Mesendoderm (in vitro differentiated cells): Measurements from ENCODE around the gene DPY19L3.
"Not testable (repeated sequence)": the region's sequence is repeated elsewhere in the genome, so short reads cannot be mapped to it uniquely, and the experiment has no call there.

Source experiments
- DNase-seq: peaks from one replicate; pipeline ENCODE4 v3.0.0; 2013
- H2AK5ac ChIP-seq: 2 replicates; pipeline ENCODE4 v1.6.1; 2013; ENCODE audit warnings: low read length, inconsistent platforms
- H2BK120ac ChIP-seq: 2 replicates; pipeline ENCODE4 v1.6.1; 2013; ENCODE audit warnings: low read depth, mild to moderate bottlenecking, low read length, moderate library complexity, mixed read lengths
- H2BK15ac ChIP-seq: replicated peaks from 2 replicates; pipeline ENCODE4 v1.6.1; 2013; ENCODE audit warnings: low read depth, mild to moderate bottlenecking, moderate library complexity
- H2BK5ac ChIP-seq: 2 replicates; pipeline ENCODE4 v1.6.1; 2013; ENCODE audit warnings: low read length, inconsistent platforms
- H3K18ac ChIP-seq: 2 replicates; pipeline ENCODE4 v1.6.1; 2013; ENCODE audit warnings: mild to moderate bottlenecking, low read length, mixed read lengths
- H3K23ac ChIP-seq: one replicate; pipeline ENCODE4 v1.6.1; 2013; ENCODE audit warnings: low read length
- H3K27ac ChIP-seq: 2 replicates; pipeline ENCODE4 v1.5.1; 2013; ENCODE audit warnings: low read depth, mild to moderate bottlenecking, inconsistent platforms, low read length, moderate library complexity
- H3K27me3 ChIP-seq: 2 replicates; pipeline ENCODE4 v1.6.1; 2013; ENCODE audit warnings: low read length, control low read depth, mild to moderate bottlenecking, inconsistent platforms; ENCODE audit not compliant: insufficient read depth, poor library complexity
- H3K36me3 ChIP-seq: 2 replicates; pipeline ENCODE4 v1.6.1; 2013; ENCODE audit warnings: low read length, inconsistent platforms; ENCODE audit not compliant: control insufficient read depth, insufficient read depth
- H3K4ac ChIP-seq: one replicate; pipeline ENCODE4 v1.6.1; 2013; ENCODE audit warnings: low read depth, mild to moderate bottlenecking, low read length, moderate library complexity
- H3K4me1 ChIP-seq: 2 replicates; pipeline ENCODE4 v1.6.1; 2013; ENCODE audit warnings: low read depth, low read length, inconsistent platforms; ENCODE audit not compliant: control insufficient read depth
- H3K4me2 ChIP-seq: 2 replicates; pipeline ENCODE4 v1.6.1; 2013; ENCODE audit warnings: low read length
- H3K4me3 ChIP-seq: 2 replicates; pipeline ENCODE4 v1.5.1; 2013; ENCODE audit warnings: mild to moderate bottlenecking, low read length
- H3K56ac ChIP-seq: one replicate; pipeline ENCODE4 v1.6.1; 2013; ENCODE audit warnings: low read length
- H3K79me1 ChIP-seq: 2 replicates; pipeline ENCODE4 v1.6.1; 2013; ENCODE audit warnings: low read length, inconsistent platforms
- H3K79me2 ChIP-seq: 2 replicates; pipeline ENCODE4 v1.6.1; 2013; ENCODE audit warnings: mild to moderate bottlenecking, low read length; ENCODE audit not compliant: control insufficient read depth, insufficient read depth
- H3K9ac ChIP-seq: 2 replicates; pipeline ENCODE4 v1.6.1; 2013; ENCODE audit warnings: low read length, inconsistent platforms
- H4K5ac ChIP-seq: one replicate; pipeline ENCODE4 v1.6.1; 2013; ENCODE audit warnings: low read length
- H4K8ac ChIP-seq: one replicate; pipeline ENCODE4 v1.6.1; 2013; ENCODE audit warnings: low read depth, mild to moderate bottlenecking, control low read depth, low read length, moderate library complexity
- WGBS: extraction: QIAGEN DNeasy Blood & Tissue Kit; methylation state at CpG from one replicate; pipeline ENCODE4 v1.1.7; 2013; ENCODE audit warnings: low lambda C conversion rate, missing lambda C conversion rate; ENCODE audit not compliant: insufficient coverage; ENCODE audit errors: extremely low coverage; 5-methylcytosine and 5-hydroxymethylcytosine counted together

DPY19L3 gene

GRCh38 chr19:32368787-32369186 lies 36.8 kb upstream of the DPY19L3 start:
- H3K18ac ChIP-seq = no peak overlapping the region
- H2BK120ac ChIP-seq = no peak overlapping the region
- DNase-seq = no peak

DNA sequence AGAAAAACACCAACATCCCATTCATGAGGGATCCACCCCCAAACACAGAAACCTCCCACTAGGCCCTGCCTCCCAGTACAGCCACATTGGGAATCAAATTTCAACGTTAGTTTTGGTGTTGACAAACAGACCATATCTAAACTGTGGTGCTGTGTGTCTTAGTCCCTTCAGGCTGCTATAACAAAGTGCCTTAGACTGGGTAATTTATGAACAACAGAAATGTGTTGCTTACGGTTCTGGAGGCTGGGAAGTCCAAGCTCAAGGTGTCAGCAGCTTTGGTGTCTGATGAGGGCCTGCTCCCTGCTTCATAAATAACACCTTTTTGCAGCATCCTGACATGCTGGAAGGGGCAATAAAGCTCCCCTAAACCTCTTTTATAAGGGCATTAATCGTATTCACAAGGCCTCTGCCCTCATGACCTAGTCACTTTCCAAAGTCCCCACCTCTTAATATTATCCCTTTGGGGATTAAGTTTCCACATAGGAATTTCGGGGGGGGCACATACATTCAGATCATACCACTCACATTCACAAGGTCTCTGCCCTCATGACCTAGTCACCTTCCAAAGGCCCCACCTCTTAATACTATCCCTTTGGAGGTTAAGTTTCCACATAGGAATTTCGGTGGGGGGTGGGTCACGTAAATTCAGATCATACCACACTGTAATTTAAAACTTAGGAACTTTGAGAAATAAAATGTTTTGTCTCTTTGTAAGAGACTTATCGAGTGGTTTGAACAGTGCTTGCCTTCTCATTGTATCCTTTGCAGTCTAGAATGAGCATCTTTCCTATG lies 32.6 kb upstream of the DPY19L3 start:
- Histone ChIP-seq H3K4me2 (no peak overlapping the region), H3K9ac (no peak overlapping the region), H2BK5ac (no peak overlapping the region), H4K5ac (no peak overlapping the region), H3K27me3 (no peaks in the 10 kb centered on the region), H2BK120ac (no peak overlapping the region), H3K18ac (no peak overlapping the region), H3K4ac (no peak overlapping the region), H2AK5ac (no peak overlapping the region), H2BK15ac (no peak overlapping the region), H3K4me1 (no peaks in the 10 kb centered on the region), H3K56ac (no peak overlapping the region), H3K27ac (no peak overlapping the region), H3K36me3 (no peaks in the 10 kb centered on the region), H3K4me3 (no peak overlapping the region), H3K79me1 (peaks cover 11% of the 10 kb centered on the region), H3K79me2 (peaks cover 5% of the 10 kb centered on the region), H4K8ac (no peak overlapping the region), H3K23ac (no peak overlapping the region)
- peak; percentile 78 for DNase-seq
- WGBS = no CpG with 5 or more reads among the region's 7 CpGs

More at GRCh38 chr19:32368787-32369186, 36.8 kb upstream of the DPY19L3 start:
- Histone ChIP-seq H2BK15ac (no peak overlapping the region), H3K9ac (no peak overlapping the region), H3K79me2 (peaks cover 6% of the 10 kb centered on the region), H2AK5ac (no peak overlapping the region), H3K36me3 (no peaks in the 10 kb centered on the region), H3K79me1 (peaks cover 11% of the 10 kb centered on the region), H3K4ac (no peak overlapping the region), H4K5ac (no peak overlapping the region), H3K56ac (no peak overlapping the region), H3K4me2 (no peak overlapping the region), H3K23ac (no peak overlapping the region), H3K4me3 (no peak overlapping the region), H3K27ac (no peak overlapping the region), H3K4me1 (no peaks in the 10 kb centered on the region), H4K8ac (no peak overlapping the region), H2BK5ac (no peak overlapping the region), H3K27me3 (no peaks in the 10 kb centered on the region)
- no CpG with 5 or more reads among the region's 2 CpGs for WGBS

- H3K9ac ChIP-seq = no peak overlapping the region
- no peak overlapping the region for H3K4me2 ChIP-seq
- H3K36me3 ChIP-seq = no peaks in the 10 kb centered on the region
- no peak overlapping the region for H3K4ac ChIP-seq
- no peak overlapping the region for H2BK15ac ChIP-seq
- H3K79me2 ChIP-seq = peaks cover 2% of the 10 kb centered on the region
- no peaks in the 10 kb centered on the region for H3K27me3 ChIP-seq
- H3K18ac ChIP-seq = no peak overlapping the region
- peak; percentile 92 for DNase-seq
- no CpG with 5 or more reads among the region's 10 CpGs for WGBS
- H3K4me1 ChIP-seq = no peaks in the 10 kb centered on the region
- H2BK120ac ChIP-seq = no peak overlapping the region
- no peak overlapping the region for H2BK5ac ChIP-seq
- no peak overlapping the region for H3K4me3 ChIP-seq
- H3K56ac ChIP-seq = no peak overlapping the region
- no peak overlapping the region for H4K5ac ChIP-seq
- H3K27ac ChIP-seq = no peak overlapping the region
- H4K8ac ChIP-seq = no peak overlapping the region
- H2AK5ac ChIP-seq = no peak overlapping the region
- H3K79me1 ChIP-seq = peaks cover 6% of the 10 kb centered on the region
- H3K23ac ChIP-seq = no peak overlapping the region
Measured at GRCh38 chr19:32373585-32374295, 31.8 kb upstream of the DPY19L3 start.

DNA sequence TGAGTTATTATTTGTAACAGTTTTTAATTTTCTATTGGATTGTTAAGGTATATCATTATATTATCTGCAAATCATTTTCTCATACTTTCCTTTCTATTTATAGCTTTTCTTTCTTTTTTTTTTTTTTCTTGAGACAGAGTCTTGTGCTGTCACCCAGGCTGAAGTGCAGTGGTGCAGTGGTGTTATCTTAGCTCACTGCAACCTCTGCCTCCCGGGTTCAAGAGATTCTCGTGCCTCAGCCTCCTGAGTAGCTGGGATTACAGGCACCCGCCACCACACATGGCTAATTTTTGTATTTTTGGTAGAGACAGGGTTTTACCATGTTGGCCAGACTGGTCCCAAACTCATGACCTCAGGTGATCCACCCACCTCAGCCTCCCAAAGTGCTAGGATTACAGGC lies 31.2 kb upstream of the DPY19L3 start:
- not testable (repeated sequence) for H3K18ac ChIP-seq, H3K23ac ChIP-seq, H3K4me1 ChIP-seq, H3K79me1 ChIP-seq, H3K4ac ChIP-seq, H2BK5ac ChIP-seq, H2BK120ac ChIP-seq, H4K8ac ChIP-seq, H3K4me3 ChIP-seq, H3K27me3 ChIP-seq, H3K27ac ChIP-seq, H3K56ac ChIP-seq, H3K36me3 ChIP-seq, H3K9ac ChIP-seq, DNase-seq, H3K4me2 ChIP-seq, H2BK15ac ChIP-seq, H4K5ac ChIP-seq, H2AK5ac ChIP-seq, H3K79me2 ChIP-seq
- WGBS = no CpG with 5 or more reads among the region's 3 CpGs

- H4K5ac ChIP-seq, H3K27ac ChIP-seq, H3K4me1 ChIP-seq, H2BK15ac ChIP-seq, H3K18ac ChIP-seq, H3K4me3 ChIP-seq, H2AK5ac ChIP-seq, H3K36me3 ChIP-seq, H3K27me3 ChIP-seq, H2BK5ac ChIP-seq, H3K79me1 ChIP-seq, H3K79me2 ChIP-seq, H3K4ac ChIP-seq, H3K4me2 ChIP-seq, H3K56ac ChIP-seq, H3K23ac ChIP-seq, H3K9ac ChIP-seq, H4K8ac ChIP-seq, H2BK120ac ChIP-seq: not testable (repeated sequence)
- WGBS = no CpG with 5 or more reads among the region's 9 CpGs
- peak; percentile 28 for DNase-seq
Measured at GRCh38 chr19:32377088-32377487, 28.5 kb upstream of the DPY19L3 start.
